GM12891 (cell line): ENCODE measurements around the gene ZBTB48.

ENCODE experiments used
- POLR2A ChIP-seq: IDR thresholded peaks from 2 replicates; pipeline ENCODE4 v1.6.1; 2011; ENCODE audit warnings: low read depth, low read length, control low read depth
- POU2F2 ChIP-seq: IDR thresholded peaks from 2 replicates; pipeline ENCODE4 v1.6.1; 2011; ENCODE audit warnings: low read depth, mild to moderate bottlenecking, control low read depth, low read length, moderate library complexity
- SPI1 ChIP-seq: IDR thresholded peaks from 2 replicates; pipeline ENCODE4 v1.6.1; 2011; ENCODE audit warnings: low read depth, low read length, control low read depth
- TAF1 ChIP-seq: IDR thresholded peaks from 2 replicates; pipeline ENCODE4 v1.6.1; 2011; ENCODE audit warnings: low read depth, low read length, control low read depth

DNA sequence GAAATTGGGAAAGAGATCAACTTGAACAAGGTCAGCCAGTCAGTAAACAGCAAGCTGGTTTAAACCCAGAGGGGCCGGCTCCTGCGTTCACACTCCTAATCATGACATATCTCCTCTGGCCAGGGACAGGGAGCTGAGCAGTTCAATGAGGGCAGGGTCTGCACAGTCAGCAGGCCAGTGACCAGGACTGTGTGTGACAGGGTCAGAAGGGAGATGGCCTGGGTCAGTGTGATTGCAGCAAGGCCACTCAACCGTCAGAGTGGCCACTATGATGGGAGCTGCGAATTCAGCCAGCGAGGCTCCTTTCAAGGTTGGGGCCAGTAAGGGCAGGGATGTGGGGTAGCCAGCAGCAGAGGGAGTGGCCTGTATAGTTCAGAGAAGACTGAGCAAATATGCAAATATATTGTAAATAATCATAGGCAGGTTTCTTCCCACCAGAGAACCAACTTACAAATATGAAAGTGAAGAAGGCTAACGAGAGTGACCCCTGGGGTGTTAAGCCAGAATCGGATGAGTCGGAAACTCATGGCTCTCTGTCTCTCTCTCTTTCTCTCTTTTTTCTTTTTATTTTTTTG, 45.5 kb upstream of the ZBTB48 start:
- TF ChIP-seq POLR2A (no peak), TAF1 (no peak), SPI1 (no peak), POU2F2 (no peak)
